GM19452 (cell line): Measurements from ENCODE around the gene ZNF555.
"Not testable (repeated sequence)": the region's sequence is repeated elsewhere in the genome, so short reads cannot be mapped to it uniquely, and the experiment has no call there.

Experiments used
- ATAC-seq: cut with Tn5 transposase; IDR thresholded peaks from one replicate; pipeline ENCODE4 v1.9.1; 2021; ENCODE audit not compliant: unreplicated experiment

ZNF555 gene

GRCh38 chr19:2806736-2807378 is 34.4 kb upstream of the ZNF555 start:
- ATAC-seq = no peak

- no peak for ATAC-seq
These were observed 33.7 kb upstream of the ZNF555 start for GRCh38 chr19:2807379-2808128.

- no peak for ATAC-seq
These were observed 32.9 kb upstream of the ZNF555 start for GRCh38 chr19:2808129-2808941.

- no peak for ATAC-seq
These were observed 31.7 kb upstream of the ZNF555 start for GRCh38 chr19:2809387-2810140.

- ATAC-seq = no peak
These were observed 30.9 kb upstream of the ZNF555 start for GRCh38 chr19:2810141-2811091.

GRCh38 chr19:2811221-2811722 is 30.0 kb upstream of the ZNF555 start:
- no peak for ATAC-seq

GRCh38 chr19:2811735-2812413 is 29.4 kb upstream of the ZNF555 start:
- no peak for ATAC-seq

- no peak for ATAC-seq
These were observed 28.7 kb upstream of the ZNF555 start for GRCh38 chr19:2812414-2813234.

GRCh38 chr19:2813235-2814160 is 27.8 kb upstream of the ZNF555 start:
- no peak for ATAC-seq

GRCh38 chr19:2814426-2814825 is 26.8 kb upstream of the ZNF555 start:
- no peak for ATAC-seq

- ATAC-seq = no peak
These were observed 26.1 kb upstream of the ZNF555 start for GRCh38 chr19:2815191-2815614.

GRCh38 chr19:2815923-2816322 is 25.4 kb upstream of the ZNF555 start:
- no peak for ATAC-seq

GRCh38 chr19:2816641-2817040 is 24.6 kb upstream of the ZNF555 start:
- ATAC-seq = no peak

- ATAC-seq = not testable (repeated sequence)
These were observed 23.9 kb upstream of the ZNF555 start for GRCh38 chr19:2817237-2817829.

GRCh38 chr19:2819540-2820111 is 21.6 kb upstream of the ZNF555 start, which contains the start of gene ZNF554:
ZNF554 (plus strand) TSS chr19:2819868; CDS start chr19:2820072, 204 bp downstream.
- ATAC-seq = peak; percentile 90

GRCh38 chr19:2820112-2820702 is 21.1 kb upstream of the ZNF555 start:
- ATAC-seq = peak; percentile 36
